H1 (cell line): Measurements from ENCODE around the gene IL17RA.

Source experiments
- GABPA ChIP-seq: IDR thresholded peaks from 2 replicates; pipeline ENCODE4 v1.6.1; 2011; ENCODE audit warnings: mild to moderate bottlenecking, low read length, moderate library complexity, borderline replicate concordance; ENCODE audit not compliant: insufficient read depth
- POLR2A ChIP-seq, 2 experiments: IDR thresholded peaks; 1 replicate in 1 of 2; 2 replicates in 1 of 2; pipeline ENCODE4 v1.6.1; 2011; ENCODE audit warnings: low read depth in 2 of 2, low read length in 2 of 2, mild to moderate bottlenecking in 2 of 2; ENCODE audit errors: control extremely low read depth in 1 of 2
- POU5F1 ChIP-seq: IDR thresholded peaks from 2 replicates; pipeline ENCODE4 v1.6.1; 2011; ENCODE audit warnings: low read depth, mild to moderate bottlenecking, low read length, moderate library complexity
- SUZ12 ChIP-seq: fragments of 200-600 bp; sonication (generic); IDR thresholded peaks from 2 replicates; pipeline ENCODE4 v1.6.1; 2012; ENCODE audit warnings: mild to moderate bottlenecking, inconsistent platforms, low read length, moderate library complexity, mixed read lengths
- TAF1 ChIP-seq: IDR thresholded peaks from 2 replicates; pipeline ENCODE4 v1.6.1; 2011; ENCODE audit warnings: mild to moderate bottlenecking, low read depth, low read length
- TF ChIP-seq, protein P1 (sequence below), 3 experiments: IDR thresholded peaks; 1 replicate in 2 of 3; 2 replicates in 1 of 3; pipeline versions ENCODE4 v1.5.1 to v1.6.1; 2011; ENCODE audit warnings: low read length in 3 of 3, mild to moderate bottlenecking in 3 of 3, inconsistent platforms in 2 of 3, low read depth in 1 of 3, moderate library complexity in 1 of 3; ENCODE audit not compliant: insufficient read depth in 1 of 3; ENCODE audit errors: control extremely low read depth in 1 of 3

DNA sequence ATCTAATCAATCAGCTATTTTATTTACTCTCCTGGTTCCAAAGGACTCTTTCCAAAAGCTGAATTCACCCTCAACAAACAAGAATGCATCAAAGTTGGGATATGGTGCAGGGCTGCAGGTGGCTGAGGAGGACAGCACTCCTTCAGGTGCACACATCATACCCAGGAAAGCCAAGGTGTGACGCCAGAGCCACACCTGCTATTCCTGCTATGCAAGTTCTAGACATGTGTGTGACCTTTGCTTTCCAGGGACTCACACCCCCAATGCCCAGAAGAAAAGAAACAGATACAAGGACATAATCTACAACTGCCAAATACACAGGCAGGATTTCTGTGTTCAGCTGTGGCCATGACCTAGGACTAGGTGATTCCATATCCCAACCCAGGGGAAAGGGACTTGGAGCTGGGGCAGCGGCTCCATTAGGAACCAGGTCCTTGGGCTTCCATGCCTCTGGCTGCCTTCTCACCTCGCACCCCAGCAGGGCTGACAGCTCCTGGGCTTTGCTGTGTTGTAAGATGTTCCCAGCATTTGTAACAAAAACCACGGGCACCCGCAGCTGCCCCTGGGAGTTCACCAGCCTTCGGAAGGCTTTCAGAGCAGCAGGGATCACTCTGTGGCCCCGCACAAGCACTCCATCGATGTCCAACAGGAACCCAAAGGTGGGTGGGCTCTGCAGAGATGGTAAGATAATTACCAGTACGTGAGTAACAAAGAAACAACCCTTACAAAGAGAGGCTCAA, 64.4 kb downstream of the IL17RA start:
- TF ChIP-seq GABPA (no peak), SUZ12 (no peak), POU5F1 (no peak), TAF1 (no peak), POLR2A (IDR thresholded peaks at IDR 0.05; ENCODE audit: control extremely low read depth in 1 of 2, low read depth in 2 of 2, low read length in 2 of 2) (no peak)
- TF ChIP-seq, protein P1, sequence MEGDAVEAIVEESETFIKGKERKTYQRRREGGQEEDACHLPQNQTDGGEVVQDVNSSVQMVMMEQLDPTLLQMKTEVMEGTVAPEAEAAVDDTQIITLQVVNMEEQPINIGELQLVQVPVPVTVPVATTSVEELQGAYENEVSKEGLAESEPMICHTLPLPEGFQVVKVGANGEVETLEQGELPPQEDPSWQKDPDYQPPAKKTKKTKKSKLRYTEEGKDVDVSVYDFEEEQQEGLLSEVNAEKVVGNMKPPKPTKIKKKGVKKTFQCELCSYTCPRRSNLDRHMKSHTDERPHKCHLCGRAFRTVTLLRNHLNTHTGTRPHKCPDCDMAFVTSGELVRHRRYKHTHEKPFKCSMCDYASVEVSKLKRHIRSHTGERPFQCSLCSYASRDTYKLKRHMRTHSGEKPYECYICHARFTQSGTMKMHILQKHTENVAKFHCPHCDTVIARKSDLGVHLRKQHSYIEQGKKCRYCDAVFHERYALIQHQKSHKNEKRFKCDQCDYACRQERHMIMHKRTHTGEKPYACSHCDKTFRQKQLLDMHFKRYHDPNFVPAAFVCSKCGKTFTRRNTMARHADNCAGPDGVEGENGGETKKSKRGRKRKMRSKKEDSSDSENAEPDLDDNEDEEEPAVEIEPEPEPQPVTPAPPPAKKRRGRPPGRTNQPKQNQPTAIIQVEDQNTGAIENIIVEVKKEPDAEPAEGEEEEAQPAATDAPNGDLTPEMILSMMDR (IDR thresholded peaks at IDR 0.05; ENCODE audit: control extremely low read depth in 1 of 3, insufficient read depth in 1 of 3, low read depth in 1 of 3, low read length in 3 of 3) = no peak
